Measurements from ENCODE around the gene GCSH.
"Not testable (repeated sequence)": the region's sequence is repeated elsewhere in the genome, so short reads cannot be mapped to it uniquely, and the experiment has no call there.

Gene GCSH

GRCh38 chr16:81095953-81096714 is at the start of gene GCSH:
TSS of gene GCSH (minus strand) at chr16:81096395. CDS start at chr16:81096278, 117 bp downstream.
- DNase-seq (ENCODE audit: low read depth in 2 of 2): peak; percentile 96 to 98

- DNase-seq (ENCODE audit: low read depth in 2 of 2): no peak
Observed at GRCh38 chr16:81143921-81144471, 47.8 kb upstream of the GCSH start.

GRCh38 chr16:81142864-81143263 is 46.7 kb upstream of the GCSH start:
- DNase-seq (ENCODE audit: low read depth in 2 of 2): no peak

GRCh38 chr16:81140930-81141780 is 45.0 kb upstream of the GCSH start:
- peak in 1 of 2 donors; percentile 9 for DNase-seq (ENCODE audit: low read depth in 2 of 2)

GRCh38 chr16:81138831-81139557 is 42.8 kb upstream of the GCSH start:
- no peak for DNase-seq (ENCODE audit: low read depth in 2 of 2)

- DNase-seq (ENCODE audit: low read depth in 2 of 2): no peak
Observed at GRCh38 chr16:81137754-81138153, 41.6 kb upstream of the GCSH start.

GRCh38 chr16:81136390-81137335 is 40.5 kb upstream of the GCSH start:
- no peak for DNase-seq (ENCODE audit: low read depth in 2 of 2)

GRCh38 chr16:81130126-81130525 is 33.9 kb upstream of the GCSH start:
- DNase-seq (ENCODE audit: low read depth in 2 of 2): no peak

GRCh38 chr16:81128726-81129524 is 32.7 kb upstream of the GCSH start:
- DNase-seq (ENCODE audit: low read depth in 2 of 2): no peak

- DNase-seq (ENCODE audit: low read depth in 2 of 2): no peak
Observed at GRCh38 chr16:81127051-81127450, 30.9 kb upstream of the GCSH start.

- no peak for DNase-seq (ENCODE audit: low read depth in 2 of 2)
Observed at GRCh38 chr16:81123092-81123852, 27.1 kb upstream of the GCSH start.

GRCh38 chr16:81121474-81121990 is 25.3 kb upstream of the GCSH start:
- no peak for DNase-seq (ENCODE audit: low read depth in 2 of 2)

- DNase-seq (ENCODE audit: low read depth in 2 of 2): no peak
Observed at GRCh38 chr16:81117436-81117835, 21.2 kb upstream of the GCSH start.

- no peak for DNase-seq (ENCODE audit: low read depth in 2 of 2)
Observed at GRCh38 chr16:81116285-81116684, 20.1 kb upstream of the GCSH start.

- DNase-seq (ENCODE audit: low read depth in 2 of 2): no peak
Observed at GRCh38 chr16:81112453-81112852, 16.3 kb upstream of the GCSH start.

- not testable (repeated sequence) for DNase-seq (ENCODE audit: low read depth in 2 of 2)
Observed at GRCh38 chr16:81109274-81109673, 13.1 kb upstream of the GCSH start.

GRCh38 chr16:81107511-81107910 is 11.3 kb upstream of the GCSH start:
- DNase-seq (ENCODE audit: low read depth in 2 of 2): no peak

GRCh38 chr16:81106826-81107503 is 10.8 kb upstream of the GCSH start:
- no peak for DNase-seq (ENCODE audit: low read depth in 2 of 2)

Measured in stimulated activated CD4-positive, alpha-beta T cell treated with anti-CD3 and anti-CD28 coated beads, Interleukin-15, amount 100 ng/mL, for 48 hours (primary cell).